Stomach smooth muscle (tissue), 2 donors: ENCODE results near the gene EPHA5.

Experiments
- H3K27ac ChIP-seq: one replicate; pipeline ENCODE4 v1.7.0; 2013; ENCODE audit warnings: mild to moderate bottlenecking, low read length, inconsistent platforms
- H3K27me3 ChIP-seq, 2 donors: one replicate each; pipeline ENCODE4 v1.7.0; 2013; ENCODE audit warnings: low read length in 2 of 2; ENCODE audit not compliant: insufficient read depth in 2 of 2, control insufficient read depth in 1 of 2
- H3K36me3 ChIP-seq, 2 donors: one replicate each; pipeline ENCODE4 v1.7.0; 2013; ENCODE audit warnings: low read length in 2 of 2; ENCODE audit not compliant: control insufficient read depth in 2 of 2, insufficient read depth in 2 of 2
- H3K4me1 ChIP-seq: one replicate; pipeline ENCODE4 v1.7.0; 2013; ENCODE audit warnings: low read length; ENCODE audit not compliant: control insufficient read depth, insufficient read depth
- H3K4me3 ChIP-seq, 2 donors: one replicate each; pipeline ENCODE4 v1.7.0; 2013; ENCODE audit warnings: low read length in 2 of 2
- H3K9ac ChIP-seq, 2 donors: one replicate each; pipeline ENCODE4 v1.7.0; 2013; ENCODE audit warnings: low read length in 2 of 2, mild to moderate bottlenecking in 1 of 2
- H3K9me3 ChIP-seq, 2 donors: one replicate each; pipeline ENCODE4 v1.7.0; 2013; ENCODE audit warnings: low read length in 2 of 2; ENCODE audit not compliant: control insufficient read depth in 2 of 2
- donor health status: healthy.
- donor health status: Pancreatic carcinoma.

Gene EPHA5

DNA sequence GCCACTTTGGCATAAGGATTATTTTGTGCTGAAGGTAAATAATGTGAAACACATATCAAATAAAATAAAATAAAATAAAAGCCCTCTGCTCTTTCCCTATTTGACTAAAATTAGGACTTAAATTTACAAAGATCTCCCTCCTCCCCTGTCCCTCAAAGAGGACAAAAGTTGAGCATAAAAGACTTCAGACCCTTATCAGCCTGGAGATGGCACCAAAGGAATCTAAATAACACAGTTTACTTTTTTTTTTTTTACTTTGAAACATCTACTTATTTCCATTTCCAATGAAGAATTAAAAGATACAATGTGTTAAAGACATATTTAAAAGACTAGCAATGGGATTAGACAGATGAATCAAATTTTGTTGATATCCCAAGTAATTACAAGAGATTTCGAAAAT is 89.7 kb downstream of the EPHA5 start:
- no peaks in the 10 kb centered on the region for H3K9me3 ChIP-seq
- no peaks in the 10 kb centered on the region for H3K36me3 ChIP-seq
- no peak overlapping the region for H3K4me3 ChIP-seq
- H3K27me3 ChIP-seq: no peaks in the 10 kb centered on the region
- H3K9ac ChIP-seq: no peak overlapping the region
- H3K4me1 ChIP-seq: no peaks in the 10 kb centered on the region
- H3K27ac ChIP-seq: no peak overlapping the region

DNA sequence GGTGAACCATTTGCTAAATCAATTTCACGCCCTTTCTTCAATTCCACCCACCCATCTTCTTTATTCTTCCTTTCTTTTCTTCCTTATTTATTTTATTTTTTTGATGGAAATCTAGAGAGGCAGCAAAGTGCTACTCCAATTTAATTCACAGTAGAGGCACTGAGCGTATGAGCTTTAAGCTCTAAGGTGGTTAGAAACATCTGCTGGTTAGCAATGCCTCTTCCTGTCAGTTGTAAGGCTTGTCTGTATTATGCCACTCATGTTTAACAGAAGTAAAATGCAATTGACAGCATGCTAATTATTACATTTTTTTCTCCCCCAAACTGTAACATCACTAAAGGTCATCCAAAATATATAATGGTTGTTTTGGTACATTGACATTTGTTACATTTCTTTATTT is 103.8 kb downstream of the EPHA5 start:
- Histone ChIP-seq H3K4me1 (no peaks in the 10 kb centered on the region), H3K27me3 (no peaks in the 10 kb centered on the region), H3K9me3 (no peaks in the 10 kb centered on the region), H3K9ac (no peak overlapping the region), H3K27ac (no peak overlapping the region), H3K4me3 (no peak overlapping the region), H3K36me3 (no peaks in the 10 kb centered on the region)

DNA sequence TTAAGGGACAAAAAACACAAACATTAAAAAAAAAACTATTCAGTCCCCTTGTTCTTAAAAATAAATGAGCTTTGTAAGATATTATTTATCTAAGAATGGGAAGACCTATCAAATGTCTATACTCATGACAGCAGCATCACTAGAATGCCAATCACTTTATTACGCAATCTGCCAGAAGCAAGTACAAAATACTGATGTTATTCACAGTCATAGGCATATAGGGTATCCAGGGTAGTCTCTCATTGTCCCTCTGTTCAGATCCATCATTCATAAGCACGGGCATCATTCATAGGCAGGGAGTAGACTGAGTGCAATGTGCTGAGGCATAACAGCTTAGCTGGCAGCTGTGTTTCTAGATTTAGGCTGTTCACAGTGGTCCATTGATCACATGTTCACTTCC is 109.1 kb downstream of the EPHA5 start:
- no peaks in the 10 kb centered on the region for H3K9me3 ChIP-seq
- no peak overlapping the region for H3K9ac ChIP-seq
- H3K4me3 ChIP-seq: no peak overlapping the region
- no peaks in the 10 kb centered on the region for H3K4me1 ChIP-seq
- H3K27ac ChIP-seq: no peak overlapping the region
- no peaks in the 10 kb centered on the region for H3K27me3 ChIP-seq
- H3K36me3 ChIP-seq: no peaks in the 10 kb centered on the region

DNA sequence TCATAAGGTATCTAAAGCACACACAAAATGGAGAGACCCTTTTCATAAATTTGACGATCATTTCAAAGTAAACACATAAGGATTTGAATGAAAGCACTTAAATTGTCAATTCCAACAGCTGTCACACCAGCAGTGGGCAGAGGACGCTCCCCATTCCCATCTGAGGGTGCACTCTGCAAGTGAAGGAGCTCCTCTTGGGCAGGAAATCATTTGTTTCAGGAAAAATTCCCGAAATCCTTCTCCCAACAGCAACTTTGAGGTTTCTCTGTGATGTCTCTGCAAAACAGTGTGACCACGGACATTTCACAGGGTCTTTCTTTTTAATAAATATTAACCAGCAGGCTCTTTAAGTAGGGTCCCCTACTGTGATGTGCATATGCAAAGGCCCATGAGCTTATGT is 111.0 kb downstream of the EPHA5 start:
- Histone ChIP-seq H3K4me1 (no peaks in the 10 kb centered on the region), H3K9me3 (no peaks in the 10 kb centered on the region), H3K4me3 (no peak overlapping the region), H3K36me3 (no peaks in the 10 kb centered on the region), H3K9ac (no peak overlapping the region), H3K27me3 (no peaks in the 10 kb centered on the region), H3K27ac (no peak overlapping the region)

DNA sequence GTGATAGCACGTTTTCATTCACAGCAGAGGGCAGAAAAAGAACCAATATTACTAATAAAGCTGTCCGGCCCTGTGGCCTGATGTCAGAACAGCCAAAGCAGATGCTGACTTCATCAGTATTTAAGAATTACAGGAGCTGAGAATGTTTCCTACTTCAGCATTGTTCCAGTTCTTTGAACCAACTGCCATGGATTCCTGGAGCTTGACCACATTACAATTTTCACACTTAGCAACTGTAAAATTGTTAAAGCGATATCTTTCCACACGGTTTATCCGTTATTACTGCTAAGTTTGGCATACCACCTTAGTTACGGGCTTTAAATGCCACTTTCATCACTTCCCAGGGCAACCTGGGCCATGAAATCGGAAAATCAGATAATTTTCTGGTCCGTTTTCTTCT is 118.2 kb downstream of the EPHA5 start:
- no peak overlapping the region for H3K27ac ChIP-seq
- no peaks in the 10 kb centered on the region for H3K36me3 ChIP-seq
- H3K27me3 ChIP-seq: no peaks in the 10 kb centered on the region
- no peak overlapping the region for H3K9ac ChIP-seq
- H3K9me3 ChIP-seq: no peaks in the 10 kb centered on the region
- no peak overlapping the region for H3K4me3 ChIP-seq
- no peaks in the 10 kb centered on the region for H3K4me1 ChIP-seq

DNA sequence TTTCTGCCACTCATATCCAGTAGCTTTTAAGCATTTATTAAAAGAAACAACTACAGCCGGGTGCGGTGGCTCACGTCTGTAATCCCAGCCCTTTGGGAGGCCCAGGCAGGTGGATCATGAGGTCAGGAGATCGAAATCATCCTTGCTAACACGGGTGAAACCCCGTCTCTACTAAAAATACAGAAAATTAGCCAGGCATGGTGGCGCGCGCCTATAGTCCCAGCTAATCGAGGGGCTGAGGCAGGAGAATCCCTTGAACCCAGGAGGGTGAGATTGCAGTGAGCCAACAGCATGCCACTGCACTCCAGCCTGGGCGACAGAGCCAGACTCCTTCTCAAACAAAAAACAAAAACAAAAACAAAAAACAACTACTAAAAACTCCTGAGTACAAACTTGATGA is 119.8 kb downstream of the EPHA5 start:
- H3K27ac ChIP-seq: no peak overlapping the region
- H3K4me3 ChIP-seq: no peak overlapping the region
- H3K36me3 ChIP-seq: no peaks in the 10 kb centered on the region
- H3K9me3 ChIP-seq: no peaks in the 10 kb centered on the region
- H3K4me1 ChIP-seq: no peaks in the 10 kb centered on the region
- H3K27me3 ChIP-seq: no peaks in the 10 kb centered on the region
- no peak overlapping the region for H3K9ac ChIP-seq

DNA sequence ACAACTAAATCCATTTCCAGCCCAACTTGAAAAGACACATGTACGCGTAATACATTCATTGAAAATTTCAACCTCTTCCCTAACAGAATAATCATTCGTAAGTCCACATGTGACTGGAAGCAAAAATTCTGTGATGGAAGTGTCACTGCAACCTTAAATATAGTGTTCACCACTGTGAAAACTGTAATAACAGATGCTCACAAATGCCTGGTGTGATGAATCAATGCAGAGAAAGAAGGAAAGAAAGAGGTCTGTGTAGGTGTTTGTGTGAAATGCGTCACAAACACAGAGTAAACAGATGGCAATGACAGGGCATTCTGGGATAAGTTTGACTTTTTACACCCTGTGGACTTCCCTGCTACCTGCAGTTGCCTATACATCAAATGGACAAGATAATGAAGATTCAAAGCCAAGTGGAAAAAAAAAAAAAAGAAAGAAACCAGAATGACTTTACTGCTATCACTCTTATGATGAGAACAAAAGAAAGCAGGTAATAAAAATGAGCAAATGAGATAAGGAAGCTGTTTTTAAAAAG is 123.3 kb downstream of the EPHA5 start:
- no peaks in the 10 kb centered on the region for H3K4me1 ChIP-seq
- H3K27ac ChIP-seq: no peak overlapping the region
- no peak overlapping the region for H3K4me3 ChIP-seq
- no peaks in the 10 kb centered on the region for H3K27me3 ChIP-seq
- no peaks in the 10 kb centered on the region for H3K9me3 ChIP-seq
- H3K9ac ChIP-seq: no peak overlapping the region
- H3K36me3 ChIP-seq: no peaks in the 10 kb centered on the region

DNA sequence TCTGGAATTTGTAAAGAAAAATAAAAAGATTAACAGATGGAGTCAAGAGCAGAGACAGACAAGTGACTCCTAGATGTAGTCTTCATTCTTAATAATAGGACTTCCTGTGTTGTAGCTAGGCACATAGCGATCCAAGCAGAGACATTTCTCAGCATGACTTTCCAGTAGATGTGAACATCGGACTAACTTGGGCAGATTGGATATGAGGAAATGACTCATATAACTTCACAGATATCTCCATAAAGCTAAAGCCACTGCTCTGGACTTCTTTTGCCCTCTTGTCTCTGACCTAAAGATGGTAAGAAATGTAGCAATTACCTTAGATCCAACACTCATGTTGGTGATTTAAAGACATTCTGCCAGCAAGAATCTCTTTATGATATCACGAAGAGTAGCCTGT is 131.7 kb downstream of the EPHA5 start:
- H3K27me3 ChIP-seq: no peaks in the 10 kb centered on the region
- H3K9ac ChIP-seq: no peak overlapping the region
- no peaks in the 10 kb centered on the region for H3K36me3 ChIP-seq
- H3K27ac ChIP-seq: no peak overlapping the region
- no peaks in the 10 kb centered on the region for H3K4me1 ChIP-seq
- no peaks in the 10 kb centered on the region for H3K9me3 ChIP-seq
- no peak overlapping the region for H3K4me3 ChIP-seq

DNA sequence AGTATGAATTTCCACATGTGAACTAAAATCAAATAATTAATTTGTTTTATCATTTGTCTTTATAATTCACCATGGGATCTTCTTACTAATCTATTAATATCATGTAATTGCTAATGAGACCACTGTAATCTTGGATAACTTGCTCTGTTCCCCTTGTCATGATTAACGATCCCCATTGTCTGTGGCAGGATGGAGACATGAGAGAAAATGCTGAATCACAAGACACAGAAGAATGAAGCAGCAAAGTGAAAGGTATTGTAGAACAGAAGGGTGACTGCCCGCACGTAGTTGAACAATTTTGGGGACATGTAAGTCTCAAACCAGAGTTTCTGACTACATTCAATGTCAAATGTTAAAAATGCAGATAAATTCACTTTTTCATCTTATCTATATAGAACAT is 135.2 kb downstream of the EPHA5 start:
- no peak overlapping the region for H3K9ac ChIP-seq

DNA sequence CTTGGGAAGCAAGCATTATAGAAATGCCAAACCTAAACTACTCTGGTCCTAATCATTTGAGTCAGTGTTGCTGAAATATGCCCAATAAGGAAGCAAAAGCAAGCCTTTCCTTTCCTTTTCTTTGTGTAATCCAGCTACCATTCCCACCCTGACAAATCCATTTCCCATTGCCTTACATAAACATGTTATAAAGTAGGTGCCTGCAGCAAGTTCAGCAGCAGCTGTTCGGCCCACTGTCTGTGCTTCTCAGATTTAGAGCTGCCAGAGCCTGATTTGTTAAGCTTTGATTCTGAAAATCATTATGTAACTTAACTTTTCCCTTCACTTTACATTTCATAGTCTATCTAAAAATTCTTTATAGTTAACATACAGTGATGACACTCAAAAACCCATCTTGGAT is 148.6 kb downstream of the EPHA5 start:
- no peaks in the 10 kb centered on the region for H3K36me3 ChIP-seq
- H3K4me1 ChIP-seq: no peaks in the 10 kb centered on the region
- no peaks in the 10 kb centered on the region for H3K27me3 ChIP-seq
- H3K9me3 ChIP-seq: no peaks in the 10 kb centered on the region
- H3K9ac ChIP-seq: no peak overlapping the region
- no peak overlapping the region for H3K4me3 ChIP-seq
- H3K27ac ChIP-seq: no peak overlapping the region

More for the DNA sequence above, 135.2 kb downstream of the EPHA5 start:
- H3K27me3 ChIP-seq: no peaks in the 10 kb centered on the region
- no peaks in the 10 kb centered on the region for H3K36me3 ChIP-seq
- H3K9me3 ChIP-seq: no peaks in the 10 kb centered on the region
- no peak overlapping the region for H3K4me3 ChIP-seq
- no peak overlapping the region for H3K27ac ChIP-seq
- no peaks in the 10 kb centered on the region for H3K4me1 ChIP-seq

DNA sequence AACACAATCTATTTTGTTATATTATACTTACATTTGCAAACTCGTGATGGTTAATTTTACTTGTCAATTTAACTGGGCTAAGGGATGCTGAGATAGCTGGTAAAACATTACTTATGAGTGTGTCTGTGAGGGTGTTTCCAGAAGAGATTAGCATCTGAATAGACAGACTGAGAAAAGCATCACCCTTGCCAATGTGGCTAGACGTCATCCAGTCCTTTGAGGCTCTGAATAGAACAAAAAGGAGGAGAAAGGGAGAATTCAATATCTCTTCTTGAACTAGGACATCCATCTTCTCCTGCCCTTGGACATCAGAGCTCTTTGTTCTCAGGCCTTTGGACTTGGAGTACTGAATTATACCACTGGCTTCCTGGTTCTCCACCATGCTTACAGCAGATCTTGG is 154.6 kb downstream of the EPHA5 start:
- no peaks in the 10 kb centered on the region for H3K4me1 ChIP-seq
- H3K9me3 ChIP-seq: peaks cover 0 to 3% of the 10 kb centered on the region in 2 donors
- no peaks in the 10 kb centered on the region for H3K36me3 ChIP-seq
- no peaks in the 10 kb centered on the region for H3K27me3 ChIP-seq
- no peak overlapping the region for H3K9ac ChIP-seq
- H3K27ac ChIP-seq: no peak overlapping the region
- H3K4me3 ChIP-seq: no peak overlapping the region
